ENCODE measurements around the gene WDR35. TPM values are rescaled to one million over a fixed set of nuclear protein-coding genes. Genes with fewer than 3 reads are reported as not detected.

WDR35 gene
- polyA plus RNA-seq, 4 donors, result 21.2 to 30.7 (median 26.8) TPM

- DNase-seq (ENCODE audit: low read depth in 4 of 4, low spot score in 3 of 4), result no peak
Observed at GRCh38 chr2:20012032-20012281, 22.1 kb upstream of the WDR35 start.

GRCh38 chr2:20011276-20012031 lies 21.5 kb upstream of the WDR35 start:
- no peak for DNase-seq (ENCODE audit: low read depth in 4 of 4, low spot score in 3 of 4)

- no peak for DNase-seq (ENCODE audit: low read depth in 4 of 4, low spot score in 3 of 4)
Observed at GRCh38 chr2:20008703-20009102, 18.8 kb upstream of the WDR35 start.

- no peak for DNase-seq (ENCODE audit: low read depth in 4 of 4, low spot score in 3 of 4)
Observed at GRCh38 chr2:20005891-20006470, 16.1 kb upstream of the WDR35 start.

- DNase-seq (ENCODE audit: low read depth in 4 of 4, low spot score in 3 of 4), result no peak
Observed at GRCh38 chr2:20005067-20005627, 15.2 kb upstream of the WDR35 start.

- DNase-seq (ENCODE audit: low read depth in 4 of 4, low spot score in 3 of 4), result no peak
Observed at GRCh38 chr2:20001361-20001863, 11.5 kb upstream of the WDR35 start.

- no peak for DNase-seq (ENCODE audit: low read depth in 4 of 4, low spot score in 3 of 4)
Observed at GRCh38 chr2:19993731-19994130, 3.8 kb upstream of the WDR35 start.

- no peak for DNase-seq (ENCODE audit: low read depth in 4 of 4, low spot score in 3 of 4)
Observed at GRCh38 chr2:19991895-19992294, 2.0 kb upstream of the WDR35 start.

GRCh38 chr2:19990416-19990728 lies 467 bp upstream of the WDR35 start:
- DNase-seq (ENCODE audit: low read depth in 4 of 4, low spot score in 3 of 4), result no peak

- DNase-seq (ENCODE audit: low read depth in 4 of 4, low spot score in 3 of 4), result no peak
Observed at GRCh38 chr2:19989342-19989666, 601 bp downstream of the WDR35 start.

GRCh38 chr2:19988600-19988999 lies 1.3 kb downstream of the WDR35 start:
- DNase-seq (ENCODE audit: low read depth in 4 of 4, low spot score in 3 of 4), result no peak

GRCh38 chr2:19987936-19988335 lies 2.0 kb downstream of the WDR35 start:
- DNase-seq (ENCODE audit: low read depth in 4 of 4, low spot score in 3 of 4), result no peak

GRCh38 chr2:19982268-19982667 lies 7.6 kb downstream of the WDR35 start:
- DNase-seq (ENCODE audit: low read depth in 4 of 4, low spot score in 3 of 4), result no peak

- DNase-seq (ENCODE audit: low read depth in 4 of 4, low spot score in 3 of 4), result no peak
Observed at GRCh38 chr2:19979932-19980331, 10.0 kb downstream of the WDR35 start.

- DNase-seq (ENCODE audit: low read depth in 4 of 4, low spot score in 3 of 4), result no peak
Observed at GRCh38 chr2:19973466-19973865, 16.4 kb downstream of the WDR35 start.

GRCh38 chr2:19971691-19972090 lies 18.2 kb downstream of the WDR35 start:
- no peak for DNase-seq (ENCODE audit: low read depth in 4 of 4, low spot score in 3 of 4)

GRCh38 chr2:19963386-19963785 lies 26.5 kb downstream of the WDR35 start:
- DNase-seq (ENCODE audit: low read depth in 4 of 4, low spot score in 3 of 4), result no peak

- DNase-seq (ENCODE audit: low read depth in 4 of 4, low spot score in 3 of 4), result peak in 3 of 4 donors; percentile 25 to 52 (median 41)
Observed at GRCh38 chr2:19955544-19956422, 34.1 kb downstream of the WDR35 start.

GRCh38 chr2:19949071-19949470 lies 40.8 kb downstream of the WDR35 start:
- DNase-seq (ENCODE audit: low read depth in 4 of 4, low spot score in 3 of 4), result no peak

- DNase-seq (ENCODE audit: low read depth in 4 of 4, low spot score in 3 of 4), result no peak
Observed at GRCh38 chr2:19947184-19947940, 42.5 kb downstream of the WDR35 start.

All from left renal pelvis (tissue), 4 donors.